ENCODE results near the gene TMEM179.
"Not testable (repeated sequence)": the region's sequence is repeated elsewhere in the genome, so short reads cannot be mapped to it uniquely, and the experiment has no call there.

The TMEM179 gene

DNA sequence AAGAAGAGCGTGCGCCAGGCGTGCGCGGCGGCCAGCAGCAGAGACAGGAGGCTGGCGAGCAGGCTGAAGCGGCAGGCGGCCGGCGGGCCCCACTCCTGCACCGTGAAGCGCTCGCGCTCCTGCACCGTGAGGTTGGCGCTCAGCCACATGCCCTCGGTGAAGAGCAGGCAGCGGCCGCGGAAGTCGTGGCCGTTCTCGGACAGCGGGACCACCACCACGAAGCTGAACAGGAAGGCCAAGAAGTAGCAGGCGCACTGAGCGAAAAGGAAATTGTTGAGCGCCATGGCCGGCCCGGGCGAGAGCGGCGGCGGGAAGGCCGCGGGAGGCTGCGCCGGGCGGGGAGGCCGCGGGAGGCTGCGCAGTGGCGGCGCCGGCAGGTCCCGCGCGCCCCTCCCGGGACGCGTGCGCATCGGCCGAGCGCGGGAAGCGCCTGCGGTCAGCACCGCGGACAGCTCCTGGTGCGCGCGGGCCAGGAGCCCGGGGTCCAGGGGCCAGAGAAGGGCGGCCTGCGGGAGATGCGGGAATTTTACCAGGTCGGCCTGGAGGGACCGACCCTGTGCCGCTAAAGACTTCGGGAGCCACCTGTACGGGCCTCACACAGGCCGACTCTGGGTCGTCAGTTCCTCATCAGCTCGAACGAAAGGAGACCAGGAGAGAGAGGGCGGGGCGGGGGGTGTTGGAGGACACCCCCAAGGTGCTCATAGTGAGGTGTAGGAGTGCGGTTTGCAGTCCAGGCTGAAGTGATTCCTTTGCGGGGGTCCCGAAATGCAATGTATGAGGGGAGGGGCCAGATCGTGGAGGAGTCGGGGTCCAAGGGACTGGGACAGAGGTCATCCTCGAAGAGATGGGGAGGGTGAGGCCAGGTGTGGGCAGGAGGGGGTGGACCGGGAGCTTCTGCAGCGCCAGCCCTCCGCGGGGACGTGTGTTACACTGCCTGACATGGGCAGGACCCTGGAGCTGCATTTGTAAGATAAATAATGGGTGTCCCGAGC lies at the start of gene TMEM179:
Gene TMEM179 (minus strand): TSS at position 315 of the 992 bp plus-strand sequence. CDS start 31 bp downstream, at position 284.
- DNase-seq (ENCODE audit: low read depth in 2 of 2, low spot score in 1 of 2), result no peak

DNA sequence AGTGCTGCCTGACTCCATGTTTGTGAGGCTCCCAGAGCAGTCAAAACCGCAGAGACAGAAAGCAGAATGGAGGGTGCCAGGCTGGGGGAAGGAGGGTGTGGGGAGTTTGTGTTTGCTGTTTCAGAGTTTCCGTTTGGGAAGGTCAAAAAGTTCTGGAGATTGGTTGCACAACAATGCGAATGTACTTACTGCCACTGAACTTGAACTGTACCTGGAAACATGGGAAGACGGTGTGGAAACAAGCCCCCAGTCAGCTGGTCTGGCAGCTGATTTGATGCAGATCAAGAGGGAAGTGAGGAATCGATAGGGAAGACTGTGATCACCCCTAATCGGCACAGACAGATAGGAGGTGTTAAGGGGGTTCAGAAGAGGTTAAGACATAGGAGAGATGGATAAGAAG lies 49.5 kb upstream of the TMEM179 start:
- no peak for DNase-seq (ENCODE audit: low read depth in 2 of 2, low spot score in 1 of 2)

DNA sequence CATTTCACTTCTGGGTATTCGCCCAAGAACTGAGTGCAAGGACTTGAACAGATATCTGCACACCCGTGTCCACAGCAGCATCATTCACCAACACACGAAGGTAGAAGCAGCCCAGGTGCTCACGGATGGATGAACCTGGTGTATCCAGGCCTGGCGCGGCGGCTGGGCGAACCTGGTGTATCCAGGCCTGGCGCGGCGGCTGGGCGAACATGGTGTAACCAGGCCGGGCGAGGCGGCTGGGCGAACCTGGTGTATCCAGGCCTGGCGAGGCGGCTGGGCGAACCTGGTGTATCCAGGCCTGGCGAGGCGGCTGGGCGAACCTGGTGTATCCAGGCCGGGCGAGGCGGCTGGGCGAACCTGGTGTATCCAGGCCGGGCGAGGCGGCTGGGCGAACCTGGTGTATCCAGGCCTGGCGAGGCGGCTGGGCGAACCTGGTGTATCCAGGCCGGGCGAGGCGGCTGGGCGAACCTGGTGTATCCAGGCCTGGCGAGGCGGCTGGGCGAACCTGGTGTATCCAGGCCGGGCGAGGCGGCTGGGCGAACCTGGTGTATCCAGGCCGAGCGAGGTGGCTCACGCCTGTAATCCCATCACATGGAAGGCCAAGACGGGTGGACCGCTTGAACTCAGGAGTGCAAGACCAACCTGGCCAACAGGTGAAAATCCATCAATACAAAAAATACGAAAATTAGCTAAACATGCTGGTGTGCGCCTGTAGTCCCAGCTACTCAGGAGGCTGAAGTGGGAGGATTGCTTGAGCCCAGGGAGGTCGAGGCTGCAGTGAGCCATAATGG lies 48.8 kb upstream of the TMEM179 start:
- not testable (repeated sequence) for DNase-seq (ENCODE audit: low read depth in 2 of 2, low spot score in 1 of 2)

DNA sequence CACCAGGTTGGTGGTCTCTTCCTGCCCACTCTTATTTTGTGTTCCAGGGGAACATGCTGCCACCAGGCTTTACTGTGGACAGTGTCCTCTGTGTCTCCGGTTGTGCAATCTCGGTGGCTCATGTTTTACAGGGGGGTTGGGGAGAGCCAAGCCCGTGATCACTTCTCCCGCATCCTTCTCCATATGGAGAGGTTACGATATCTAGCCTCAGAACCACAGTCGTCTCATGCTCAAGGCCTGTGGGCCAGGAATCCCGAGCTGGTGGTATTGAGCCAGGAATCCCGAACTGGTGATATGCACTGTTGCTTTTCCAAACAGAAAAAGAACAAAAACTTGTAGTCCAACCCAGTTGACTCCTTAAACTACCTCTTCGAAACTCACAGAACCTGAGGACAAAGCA lies 47.8 kb upstream of the TMEM179 start:
- no peak for DNase-seq (ENCODE audit: low read depth in 2 of 2, low spot score in 1 of 2)

DNA sequence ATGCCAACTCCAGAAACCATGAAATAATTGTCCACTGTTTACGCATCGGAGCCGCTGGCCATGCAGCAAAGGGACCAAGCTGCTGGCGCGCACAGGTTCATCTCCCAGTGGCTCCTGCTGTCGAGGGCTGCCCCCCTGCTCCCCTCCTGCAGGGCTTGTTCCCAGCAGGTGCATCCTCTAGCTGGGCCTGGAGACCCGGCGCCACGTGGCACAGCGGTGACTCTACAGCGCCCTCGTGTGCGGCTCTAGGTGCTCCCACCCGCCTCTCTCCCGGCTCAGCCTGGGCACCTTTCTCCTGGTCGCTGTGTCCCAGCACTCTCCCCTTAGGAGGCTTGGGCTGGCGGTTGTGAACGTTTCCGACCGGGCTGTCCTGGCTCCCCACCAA lies 47.3 kb upstream of the TMEM179 start:
- DNase-seq (ENCODE audit: low read depth in 2 of 2, low spot score in 1 of 2), result no peak

DNA sequence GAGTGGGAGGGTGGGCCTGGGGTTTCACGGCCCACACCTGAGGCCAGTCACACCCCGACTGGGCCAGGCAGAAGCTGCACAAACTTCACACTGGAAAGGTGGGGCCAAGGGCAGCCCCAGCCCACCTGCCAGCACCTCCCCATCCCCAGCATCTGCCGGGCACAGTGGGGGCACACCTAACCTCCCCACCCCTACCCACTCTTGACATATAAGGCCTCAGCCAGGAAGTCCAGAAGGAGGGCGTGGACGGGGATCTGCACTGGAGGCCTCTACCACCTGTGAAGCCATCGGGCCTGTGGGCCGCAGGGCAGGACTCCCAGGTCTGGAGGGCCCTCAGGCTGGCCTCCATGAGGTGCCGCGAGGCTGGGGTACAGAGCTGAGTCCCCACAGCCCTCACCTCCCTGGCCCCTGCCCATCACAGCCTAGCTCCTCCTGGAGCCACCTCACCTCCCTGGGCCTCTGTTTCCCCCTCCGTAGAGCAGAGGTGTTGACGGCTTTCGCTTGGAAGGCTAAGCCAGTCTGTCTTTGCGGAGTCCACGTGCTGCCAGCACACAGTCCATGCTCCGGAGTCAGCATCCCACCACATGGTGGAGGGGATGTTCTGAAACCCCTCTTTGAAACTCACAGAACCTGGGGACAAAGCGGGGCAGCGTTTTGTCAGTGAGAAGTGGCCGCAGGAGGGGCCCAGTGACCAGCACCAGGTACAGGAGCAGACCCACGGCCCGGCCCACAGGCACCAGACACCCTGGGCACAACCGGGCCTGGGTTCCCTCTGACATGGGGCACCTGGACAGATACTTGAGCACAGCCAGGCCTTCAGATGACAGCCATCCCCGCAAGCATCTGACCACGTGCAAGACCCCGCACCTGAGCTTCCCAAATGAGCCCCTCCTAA lies 46.7 kb upstream of the TMEM179 start:
- no peak for DNase-seq (ENCODE audit: low read depth in 2 of 2, low spot score in 1 of 2)

DNA sequence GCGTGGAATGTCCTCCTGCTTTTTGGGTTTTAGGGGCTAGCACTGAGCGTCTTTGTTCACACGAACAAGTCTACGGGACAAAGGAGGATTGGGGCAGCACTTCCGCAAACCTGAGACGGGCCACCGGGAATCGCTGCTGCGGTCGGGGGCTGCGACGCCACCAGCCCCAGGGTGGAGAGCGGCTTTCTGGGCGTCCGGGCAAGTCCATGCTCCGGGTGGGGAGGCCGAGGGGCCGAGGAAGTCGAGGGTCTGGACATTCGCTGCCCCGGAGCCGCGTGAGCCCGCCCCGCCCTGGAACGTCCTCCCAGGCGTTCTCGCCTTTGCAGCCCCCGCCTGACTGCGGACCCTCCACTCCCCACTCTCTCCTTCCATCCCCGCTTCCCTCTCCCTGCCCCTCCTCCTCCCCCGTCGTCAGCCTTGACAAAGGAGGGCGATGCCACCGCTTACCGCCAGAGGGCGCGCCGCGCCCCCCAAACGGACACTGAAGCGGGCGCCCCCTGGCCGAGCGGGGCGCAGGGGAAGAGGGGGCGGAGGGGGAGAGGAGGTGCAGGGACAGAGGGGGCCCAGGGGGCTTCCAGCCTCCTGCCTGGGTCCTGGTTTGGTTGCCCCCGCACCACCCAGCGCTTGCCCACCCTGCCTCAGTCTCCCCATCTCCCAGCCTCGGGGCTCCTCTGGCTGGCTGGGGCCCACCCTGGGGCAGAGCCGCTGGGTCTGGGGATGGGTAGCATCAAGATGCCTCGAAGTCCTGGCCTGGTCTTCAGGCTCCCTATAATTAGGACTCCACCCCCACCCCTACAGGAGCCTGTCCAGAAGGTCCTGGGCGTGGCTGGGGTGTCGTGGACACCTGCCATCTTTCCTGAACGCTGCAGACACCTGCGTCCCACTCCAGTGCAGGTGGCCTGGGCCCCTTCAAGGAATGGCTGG lies 45.7 kb upstream of the TMEM179 start:
- peak; percentile 25 to 42 for DNase-seq (ENCODE audit: low read depth in 2 of 2, low spot score in 1 of 2)

DNA sequence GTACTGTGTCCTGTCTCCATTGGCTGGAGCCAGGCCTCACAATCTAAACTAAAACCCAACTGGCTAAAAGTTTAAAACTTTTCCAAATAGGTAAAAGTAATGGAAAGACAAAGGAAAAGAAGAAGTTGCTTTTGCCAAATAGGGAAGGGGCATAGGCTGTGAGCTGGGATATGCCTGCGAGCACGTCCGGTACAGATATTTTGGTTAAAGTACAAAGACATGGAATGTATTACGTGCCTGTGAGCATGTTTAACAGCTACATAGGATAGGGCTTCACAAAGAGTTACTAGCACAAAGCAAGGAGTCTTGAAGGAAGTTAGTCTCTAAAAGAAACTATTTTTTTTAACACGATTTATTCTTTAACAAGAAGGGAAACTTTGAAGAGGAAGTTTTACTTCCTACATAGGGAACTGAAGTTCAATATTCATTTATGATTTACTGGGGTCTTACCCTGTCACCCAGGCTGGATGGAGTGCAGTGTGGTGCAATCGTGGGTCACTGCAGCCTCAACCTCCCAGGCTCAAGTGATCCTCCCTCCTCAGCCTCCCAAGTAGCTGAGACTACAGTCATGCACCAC lies 43.0 kb upstream of the TMEM179 start:
- no peak for DNase-seq (ENCODE audit: low read depth in 2 of 2, low spot score in 1 of 2)

DNA sequence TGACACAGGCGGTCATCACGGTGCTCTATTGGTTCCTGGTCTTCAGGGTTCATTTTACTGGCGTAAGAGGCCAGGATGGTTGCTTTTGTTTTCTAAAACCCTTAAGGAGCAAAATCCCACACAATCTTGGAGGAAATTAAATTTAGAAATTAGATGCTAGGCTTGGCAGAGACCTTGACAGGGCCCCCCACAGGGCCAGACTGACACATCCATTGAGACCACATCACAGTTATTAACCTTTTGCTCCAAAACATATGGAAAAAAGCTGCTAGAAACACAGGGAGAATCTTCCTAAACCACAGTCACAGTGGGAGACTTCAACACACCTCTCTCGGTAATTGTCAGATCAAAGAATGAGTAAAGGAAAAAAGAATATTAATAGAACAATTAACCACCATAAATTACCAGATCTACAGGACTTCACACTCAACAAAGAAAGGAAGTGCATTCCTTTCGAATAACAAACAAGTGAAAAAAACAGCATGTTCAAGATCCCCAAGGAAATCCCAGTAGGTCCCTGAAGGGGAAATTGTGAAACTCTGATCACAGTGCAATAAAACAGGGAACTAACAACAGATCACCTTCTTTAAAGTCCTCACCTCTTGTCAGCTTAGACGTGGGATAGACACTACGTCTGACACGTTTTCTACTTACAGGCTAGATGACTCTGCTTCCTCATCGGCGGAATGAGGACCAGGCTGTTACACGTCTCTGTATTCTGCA lies 40.2 kb upstream of the TMEM179 start:
- DNase-seq (ENCODE audit: low read depth in 2 of 2, low spot score in 1 of 2), result no peak

DNA sequence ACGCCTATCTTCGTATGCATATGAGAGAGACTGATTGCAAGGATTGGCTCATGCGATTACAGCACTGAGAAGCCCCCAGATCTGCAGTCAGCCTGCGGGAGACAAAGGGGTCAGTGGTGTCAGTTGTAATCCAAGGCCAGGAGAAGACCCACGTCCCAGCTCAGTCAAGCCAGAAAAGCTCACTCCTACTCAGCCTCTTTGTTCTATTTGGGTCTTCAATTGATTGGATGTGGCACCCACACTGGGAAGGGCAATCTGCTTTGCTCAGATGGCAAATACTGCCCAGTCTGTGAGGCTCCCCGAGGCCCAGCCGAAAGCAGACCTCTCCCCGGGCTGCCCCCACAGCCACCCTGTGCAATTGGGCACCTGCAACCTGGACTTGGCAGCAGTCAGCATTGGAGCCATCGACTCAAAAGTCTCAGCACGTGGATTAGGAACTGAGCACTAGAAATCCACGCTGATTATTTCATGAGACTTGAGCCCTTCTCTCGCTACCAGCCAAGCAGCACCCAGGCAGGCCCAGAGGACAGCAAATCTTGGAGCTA lies 39.6 kb upstream of the TMEM179 start:
- DNase-seq (ENCODE audit: low read depth in 2 of 2, low spot score in 1 of 2), result no peak

DNA sequence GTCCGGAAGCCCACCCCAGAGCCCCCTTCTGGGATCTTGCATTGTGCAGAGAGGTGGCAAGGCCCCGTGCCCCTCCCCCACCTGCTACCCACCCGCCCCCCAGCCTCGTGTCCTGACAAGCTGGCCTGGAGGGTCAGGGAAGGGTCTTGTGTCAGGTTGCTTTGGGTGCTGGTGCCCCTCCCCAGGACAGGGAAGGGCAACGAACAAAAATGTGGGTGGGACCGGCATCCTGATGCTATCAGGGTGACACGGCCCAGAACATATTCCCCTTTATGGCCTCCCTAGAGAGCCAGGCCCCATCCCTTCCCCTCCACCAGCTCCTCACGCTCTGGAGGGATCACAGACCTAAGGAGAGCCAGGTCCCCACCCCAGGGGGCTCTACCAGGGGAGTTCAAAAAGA lies 38.7 kb upstream of the TMEM179 start:
- DNase-seq (ENCODE audit: low read depth in 2 of 2, low spot score in 1 of 2), result no peak

DNA sequence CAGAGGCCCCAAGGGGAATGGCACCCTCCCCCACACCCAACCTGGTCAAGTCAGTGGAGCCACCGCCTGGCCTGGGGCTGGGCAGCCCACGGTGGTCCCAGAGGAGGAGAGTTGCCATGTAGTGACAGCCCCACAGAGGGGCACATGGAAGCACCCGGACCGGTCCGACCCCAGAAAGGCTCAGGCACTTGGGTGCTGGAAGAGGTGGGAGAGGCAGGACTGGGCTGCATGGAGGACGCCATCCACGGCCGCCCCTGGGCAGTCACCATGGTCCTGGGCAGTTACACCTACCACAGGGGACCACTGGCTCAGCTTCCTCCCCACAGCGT lies 37.9 kb upstream of the TMEM179 start:
- DNase-seq (ENCODE audit: low read depth in 2 of 2, low spot score in 1 of 2), result no peak

DNA sequence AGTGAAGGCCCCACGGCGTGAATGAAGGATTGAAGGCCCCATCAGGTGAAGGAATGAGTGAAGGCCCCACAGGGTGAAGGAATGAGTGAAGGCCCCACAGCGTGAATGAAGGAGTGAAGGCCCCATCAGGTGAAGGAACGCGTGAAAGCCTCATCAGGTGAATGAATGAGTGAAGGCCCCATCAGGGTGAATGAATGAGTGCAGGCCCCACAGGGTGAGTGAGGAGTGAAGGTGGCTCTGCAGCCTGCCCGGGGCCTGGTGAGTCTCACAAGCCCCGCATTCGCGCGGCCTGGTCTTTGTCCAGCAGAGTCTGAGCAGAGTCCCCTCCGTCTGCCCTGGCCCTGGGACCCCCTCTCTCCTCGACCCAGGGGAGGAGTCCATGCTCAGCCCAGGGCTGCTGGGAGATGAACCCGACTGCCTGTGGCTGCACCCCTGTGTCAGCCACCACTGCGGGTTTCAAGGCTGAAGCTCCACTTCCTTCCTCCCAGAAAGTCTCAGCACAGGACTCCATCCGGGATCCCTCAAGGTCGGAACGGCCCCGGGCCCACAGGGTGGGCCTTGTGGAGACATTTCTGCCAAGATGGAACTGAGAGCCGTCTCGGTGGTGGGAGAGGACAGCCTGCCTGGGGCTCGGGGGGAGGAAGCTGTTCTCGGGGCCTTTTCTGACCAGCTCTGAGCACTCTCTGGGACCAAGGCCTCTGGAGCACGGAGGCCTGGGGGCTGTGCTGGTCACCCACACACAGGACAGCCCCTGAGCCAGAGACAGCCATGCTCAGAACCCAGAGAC lies 37.4 kb upstream of the TMEM179 start:
- no peak for DNase-seq (ENCODE audit: low read depth in 2 of 2, low spot score in 1 of 2)

DNA sequence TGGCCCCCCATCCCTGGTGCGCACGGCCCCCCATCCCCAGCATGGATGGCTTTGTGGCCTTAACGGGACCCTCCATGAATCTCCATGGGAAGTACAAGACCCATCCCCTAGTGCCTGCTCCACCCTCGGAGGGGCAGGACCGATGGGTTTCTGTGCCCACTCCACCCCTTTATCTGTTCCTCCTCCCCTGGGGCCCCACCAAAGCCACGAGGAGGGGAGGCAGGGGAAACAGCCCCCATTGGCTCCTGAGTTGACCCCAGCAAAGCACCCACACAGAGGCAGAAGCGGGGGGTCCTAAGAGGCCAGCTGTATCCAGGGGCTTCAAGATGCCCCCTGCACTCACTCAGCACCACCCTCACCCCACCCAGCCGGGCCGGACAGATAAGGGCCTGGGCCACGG lies 36.1 kb upstream of the TMEM179 start:
- no peak for DNase-seq (ENCODE audit: low read depth in 2 of 2, low spot score in 1 of 2)

DNA sequence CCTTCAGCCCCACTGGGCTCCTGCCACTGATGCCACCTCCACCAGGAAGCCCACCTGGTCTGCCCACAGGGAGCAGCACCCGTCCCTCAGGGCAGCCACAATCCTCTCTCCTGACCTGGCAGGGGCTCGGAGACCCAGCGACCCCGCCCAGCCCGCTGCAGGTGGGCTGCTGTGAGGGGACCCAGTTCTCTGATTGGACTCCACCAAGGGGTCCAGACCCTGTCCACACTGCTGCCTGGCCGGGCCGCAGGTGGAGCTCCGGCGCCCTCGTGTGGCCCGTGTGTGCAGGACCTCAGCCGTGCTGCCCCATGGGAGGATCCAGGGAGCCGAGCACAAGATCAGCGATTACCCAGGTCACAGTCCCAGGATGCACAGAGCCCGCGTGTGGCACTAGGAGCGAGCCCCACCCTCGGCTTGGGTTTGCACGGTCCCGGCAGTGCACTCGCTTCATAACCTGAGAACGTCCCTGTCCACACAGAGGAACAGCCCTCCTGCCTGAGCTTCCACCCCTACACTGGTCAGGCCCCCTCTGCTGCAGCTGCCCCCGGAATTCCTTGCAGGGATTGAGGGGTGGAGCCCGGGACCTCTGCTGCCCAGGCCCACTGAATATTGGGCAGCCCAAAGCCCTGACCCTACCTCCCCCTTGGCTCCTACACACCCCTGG lies 35.4 kb upstream of the TMEM179 start:
- no peak for DNase-seq (ENCODE audit: low read depth in 2 of 2, low spot score in 1 of 2)

DNA sequence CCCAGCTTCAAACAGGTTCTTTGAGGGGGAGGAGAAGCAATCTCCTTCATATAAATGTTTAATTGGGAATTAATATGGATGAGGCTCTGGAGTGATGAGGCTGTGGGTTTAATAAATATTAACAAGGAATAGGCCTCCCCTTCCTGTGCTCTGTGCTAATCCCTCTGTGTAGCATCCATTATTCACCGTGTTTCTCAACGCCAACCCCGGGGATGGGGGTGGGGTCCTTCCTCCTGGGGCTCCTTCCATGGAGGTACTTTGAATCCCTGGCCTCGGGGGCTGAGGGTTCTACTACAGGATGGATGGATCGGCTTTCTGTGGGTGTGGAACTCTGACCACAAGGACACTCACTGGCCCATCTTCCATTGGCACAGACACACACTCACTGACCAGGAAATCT lies 34.9 kb upstream of the TMEM179 start:
- no peak for DNase-seq (ENCODE audit: low read depth in 2 of 2, low spot score in 1 of 2)

DNA sequence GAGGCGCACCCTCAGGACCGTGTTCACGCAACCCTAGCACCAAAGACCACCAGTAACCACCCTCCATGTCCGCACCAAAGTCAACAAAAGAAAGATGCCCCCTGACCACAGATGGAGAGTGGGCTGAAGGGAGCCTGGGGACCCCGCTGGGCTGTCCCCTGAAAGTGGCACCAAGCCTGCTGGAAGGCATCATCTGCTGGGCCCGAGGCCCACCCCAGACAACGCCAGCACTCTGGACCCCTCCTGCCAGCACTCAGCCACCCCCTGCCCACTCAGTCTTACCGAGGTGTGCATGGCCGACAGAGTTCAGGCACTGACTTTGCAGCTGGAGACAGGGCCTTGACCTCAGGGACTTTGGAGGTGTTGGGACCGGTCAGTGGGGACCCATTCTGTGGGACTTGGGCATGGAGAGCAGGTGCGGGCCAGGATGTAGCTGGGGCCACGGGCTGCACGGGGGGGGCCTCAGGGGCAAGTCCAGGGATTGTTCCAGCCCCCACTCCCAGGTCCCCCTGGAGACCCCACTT lies 34.4 kb upstream of the TMEM179 start:
- DNase-seq (ENCODE audit: low read depth in 2 of 2, low spot score in 1 of 2), result no peak
